BLaER1 treated with 17β-estradiol and CSF1 and Interleukin-3, amounts not matched to agents 10 nM and 100 nM (cell line): Measurements from ENCODE around the gene ASIC2.
A peak's percentile ranks its signal among the peaks of the same experiment; 100 is the strongest.

Source experiments
- H3K27ac ChIP-seq, 11 experiments: shearing (Covaris generic); formaldehyde crosslinking; 2 replicates each; pipeline ENCODE4 v1.8.1; 2022
- H3K27me3 ChIP-seq, 11 experiments: shearing (Covaris generic); formaldehyde crosslinking; 2 replicates each; pipeline ENCODE4 v1.8.1; 2022
- H3K36me3 ChIP-seq, 11 experiments: shearing (Covaris generic); formaldehyde crosslinking; 2 replicates each; pipeline ENCODE4 v1.8.1; 2022
- H3K4me1 ChIP-seq, 10 experiments: shearing (Covaris generic); formaldehyde crosslinking; 2 replicates each; pipeline ENCODE4 v1.8.1; 2022
- H3K4me2 ChIP-seq, 11 experiments: shearing (Covaris generic); formaldehyde crosslinking; 2 replicates each; pipeline ENCODE4 v1.8.1; 2022
- H3K4me3 ChIP-seq, 10 experiments: shearing (Covaris generic); formaldehyde crosslinking; 2 replicates each; pipeline ENCODE4 v1.8.1; 2022
- H3K9ac ChIP-seq, 11 experiments: shearing (Covaris generic); formaldehyde crosslinking; 2 replicates each; pipeline ENCODE4 v1.8.1; 2022
- H3K9me3 ChIP-seq, 11 experiments: shearing (Covaris generic); formaldehyde crosslinking; replicated peaks in 1 of 11; 2 replicates each; pipeline ENCODE4 v1.8.1; 2022
- H4K20me1 ChIP-seq, 11 experiments: shearing (Covaris generic); formaldehyde crosslinking; 2 replicates each; pipeline ENCODE4 v1.8.1; 2022
- Cebpa-rat ChIP-seq, 11 experiments: shearing (Covaris generic); IDR thresholded peaks; 2 replicates each; pipeline ENCODE4 v1.8.1; 2022

The ASIC2 gene

DNA sequence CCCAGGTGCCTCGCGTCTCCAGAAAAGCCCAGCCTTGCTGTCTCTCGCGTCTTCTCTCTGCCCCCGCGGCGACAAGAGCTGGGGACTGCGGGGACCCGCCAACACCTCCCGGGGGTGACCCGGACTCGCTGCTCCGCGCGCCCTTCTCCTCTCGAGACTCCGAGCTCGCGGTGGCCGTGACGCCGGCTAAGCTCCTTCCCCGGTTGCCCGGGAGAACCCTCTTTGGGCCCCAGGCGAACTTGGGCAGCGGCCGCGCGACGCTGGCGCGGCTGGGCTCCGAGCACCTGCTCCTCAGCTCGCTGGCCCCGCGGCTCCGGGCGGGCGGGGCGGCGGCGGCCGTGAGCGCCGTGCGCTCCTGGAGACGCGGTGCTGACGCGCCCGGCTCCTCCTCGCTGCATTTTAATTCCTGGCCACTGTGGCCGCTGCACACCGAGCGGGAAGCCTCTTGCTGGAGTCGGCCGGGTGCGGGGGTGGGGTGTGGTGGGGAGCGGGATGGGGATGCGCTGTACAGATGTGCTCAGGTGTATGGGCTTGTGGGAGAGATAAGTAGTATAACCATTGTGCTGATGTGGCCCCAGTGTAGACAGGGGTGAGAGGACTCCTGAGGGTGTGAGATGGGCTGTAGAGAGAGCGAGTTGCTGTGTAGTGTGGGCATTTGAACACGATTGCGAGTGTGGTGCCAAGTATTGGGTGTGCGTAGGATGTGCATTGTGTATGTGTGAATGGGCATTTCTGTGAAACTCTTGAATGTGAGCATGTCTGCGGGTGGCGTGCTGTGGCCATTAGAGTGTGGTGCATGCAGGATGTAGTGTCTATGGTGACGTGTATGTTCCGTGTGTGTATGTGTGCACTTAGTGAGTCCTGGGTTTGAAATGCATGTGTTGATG is at the start of gene ASIC2:
ASIC2 (minus strand) TSS at position 315 of the 887 bp plus-strand sequence.
- Histone ChIP-seq H3K36me3 (no peaks in the 10 kb centered on the region; a peak in 1 of 22 replicates), H3K4me2 (peak within 1 kb of the TSS; percentile 93 to 100 (median 99)), H3K27me3 (peaks cover 0 to 44% (median 0%) of the 10 kb centered on the region in 11 experiments; a peak in 6 of 22 replicates), H3K27ac (peak within 1 kb of the TSS in 9 of 11 experiments; percentile 36 to 89 (median 81); a peak in 17 of 22 replicates), H3K9ac (peak within 1 kb of the TSS; percentile 45 to 92 (median 78); a peak in 21 of 22 replicates), H3K9me3 (no peaks in the 10 kb centered on the region), H3K4me3 (peak within 1 kb of the TSS; percentile 66 to 85 (median 78)), H3K4me1 (peaks cover 8 to 79% (median 63%) of the 10 kb centered on the region in 10 experiments; a peak in 19 of 20 replicates), H4K20me1 (peaks cover 0 to 9% (median 0%) of the 10 kb centered on the region in 11 experiments; a peak in 5 of 22 replicates)
- TF ChIP-seq Cebpa-rat (IDR thresholded peaks at IDR 0.05) = no peak

DNA sequence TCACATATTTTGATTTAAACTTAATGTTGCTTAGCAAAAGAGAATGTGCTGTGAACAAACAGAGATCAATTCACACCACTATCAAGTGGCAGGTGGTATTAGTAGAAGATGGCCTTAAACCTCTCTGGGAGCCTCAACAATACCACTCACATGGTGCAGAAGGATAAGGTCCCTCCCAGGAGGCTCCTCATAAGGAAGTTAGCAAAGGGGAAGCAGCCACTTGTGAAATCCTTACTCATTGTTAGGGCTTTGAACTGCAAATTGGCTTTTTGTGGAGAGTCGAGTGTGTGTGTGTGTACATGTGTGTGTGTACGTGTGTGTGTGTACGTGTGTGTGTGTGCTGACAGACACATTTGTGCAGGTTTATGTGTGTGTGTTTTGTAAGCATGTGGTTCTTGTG is 48.9 kb upstream of the ASIC2 start:
- Histone ChIP-seq H3K4me3 (no peak overlapping the region), H4K20me1 (no peaks in the 10 kb centered on the region), H3K36me3 (no peaks in the 10 kb centered on the region), H3K4me1 (peaks cover 11 to 14% (median 13%) of the 10 kb centered on the region in 10 experiments), H3K9ac (no peak overlapping the region), H3K27ac (peak overlapping the region in 4 of 11 experiments; percentile 25 to 51 (median 41); a peak in 7 of 22 replicates), H3K4me2 (peak overlapping the region; percentile 19 to 58 (median 37); a peak in 19 of 22 replicates), H3K9me3 (no peaks in the 10 kb centered on the region), H3K27me3 (no peaks in the 10 kb centered on the region)
- peak in 3 of 11 experiments; percentile 15 to 51 (median 26); a peak in 3 of 22 replicates for TF ChIP-seq Cebpa-rat (IDR thresholded peaks at IDR 0.05)

DNA sequence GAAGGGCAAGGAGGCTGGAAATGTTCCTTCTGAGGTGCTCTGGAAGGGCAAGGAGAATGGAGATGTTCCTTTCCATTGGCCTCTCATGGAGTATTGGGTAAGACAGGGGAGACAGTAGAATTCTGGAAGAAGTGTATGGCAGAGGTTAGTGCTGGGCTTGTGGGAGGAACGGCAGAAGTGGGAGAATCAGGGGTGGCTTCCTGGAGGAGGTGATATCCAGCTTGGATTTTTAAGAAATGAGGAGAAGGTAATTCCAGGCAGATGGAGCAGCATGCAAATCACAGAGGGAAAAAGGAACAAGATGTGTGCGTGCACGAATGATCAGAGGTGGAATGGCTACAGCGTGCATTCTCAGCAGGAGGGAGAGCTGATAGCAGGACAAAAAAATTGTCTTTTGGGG is 45.1 kb upstream of the ASIC2 start:
- Histone ChIP-seq H3K9me3 (no peaks in the 10 kb centered on the region), H3K27ac (no peak overlapping the region), H3K4me1 (peaks cover 11 to 14% (median 13%) of the 10 kb centered on the region in 10 experiments), H3K36me3 (no peaks in the 10 kb centered on the region), H3K4me2 (no peak overlapping the region), H3K9ac (no peak overlapping the region), H3K4me3 (no peak overlapping the region), H3K27me3 (no peaks in the 10 kb centered on the region), H4K20me1 (no peaks in the 10 kb centered on the region)
- no peak for TF ChIP-seq Cebpa-rat (IDR thresholded peaks at IDR 0.05)

DNA sequence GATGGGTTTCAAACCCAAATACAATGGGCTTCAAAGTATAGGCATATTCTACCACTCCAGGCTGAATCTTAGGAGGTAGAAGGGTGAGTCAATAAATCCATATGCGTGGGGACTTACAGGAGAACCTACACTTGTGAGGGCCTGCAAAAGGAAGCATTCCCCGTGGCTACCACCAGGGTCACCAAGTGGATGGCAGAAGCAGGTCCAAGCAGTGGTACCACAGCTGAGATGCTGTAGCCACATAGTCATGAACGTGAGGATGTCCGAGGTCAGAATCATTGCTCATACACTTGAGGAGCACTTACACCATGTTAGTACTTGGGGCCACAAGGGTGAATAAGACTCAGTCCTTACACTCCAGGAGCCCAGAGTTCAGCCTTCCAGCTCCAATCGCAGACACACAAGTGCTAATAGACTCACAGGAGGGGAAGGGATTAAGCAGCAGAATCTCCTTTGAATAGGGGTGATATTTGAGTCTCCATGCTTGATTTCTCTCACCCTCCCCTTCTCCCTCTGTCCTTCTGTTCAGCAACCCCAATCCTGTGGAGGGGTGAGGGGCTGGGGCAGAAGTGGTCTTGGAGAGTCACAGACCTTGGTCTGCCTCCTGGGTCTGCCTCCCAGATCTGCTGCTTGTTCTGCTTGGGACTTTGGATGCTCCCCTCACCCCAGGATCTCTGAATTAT is 42.5 kb upstream of the ASIC2 start:
- Histone ChIP-seq H3K36me3 (no peaks in the 10 kb centered on the region), H3K4me2 (no peak overlapping the region), H3K27ac (no peak overlapping the region), H3K27me3 (no peaks in the 10 kb centered on the region), H3K9ac (no peak overlapping the region), H4K20me1 (no peaks in the 10 kb centered on the region), H3K9me3 (no peaks in the 10 kb centered on the region), H3K4me3 (no peak overlapping the region), H3K4me1 (no peaks in the 10 kb centered on the region)
- TF ChIP-seq Cebpa-rat (IDR thresholded peaks at IDR 0.05) = no peak

DNA sequence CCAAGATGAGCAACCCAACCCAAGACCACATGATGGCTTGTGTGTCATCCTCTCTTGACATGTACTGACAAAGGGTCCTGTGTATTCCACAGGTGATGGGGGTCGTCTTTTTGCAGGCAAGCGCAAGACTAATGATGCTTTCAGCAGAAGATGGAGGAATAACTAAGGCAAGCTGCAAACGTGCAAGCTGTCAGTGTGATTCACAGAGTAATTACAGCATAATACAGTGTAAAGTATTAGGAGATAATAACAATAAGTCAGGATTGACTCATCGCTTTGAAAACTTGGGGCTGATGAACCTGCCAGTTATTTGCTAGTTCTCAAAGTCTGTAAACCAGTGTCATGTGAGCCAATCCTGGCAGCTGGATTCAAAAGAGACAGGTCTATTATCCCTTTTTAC is 41.6 kb upstream of the ASIC2 start:
- no peaks in the 10 kb centered on the region for H3K9me3 ChIP-seq
- H3K4me2 ChIP-seq = no peak overlapping the region
- H3K4me3 ChIP-seq = no peak overlapping the region
- H3K4me1 ChIP-seq = no peaks in the 10 kb centered on the region
- H3K36me3 ChIP-seq = no peaks in the 10 kb centered on the region
- H3K27ac ChIP-seq = no peak overlapping the region
- no peak for TF ChIP-seq Cebpa-rat (IDR thresholded peaks at IDR 0.05)
- H3K27me3 ChIP-seq = no peaks in the 10 kb centered on the region
- H3K9ac ChIP-seq = no peak overlapping the region
- H4K20me1 ChIP-seq = no peaks in the 10 kb centered on the region

DNA sequence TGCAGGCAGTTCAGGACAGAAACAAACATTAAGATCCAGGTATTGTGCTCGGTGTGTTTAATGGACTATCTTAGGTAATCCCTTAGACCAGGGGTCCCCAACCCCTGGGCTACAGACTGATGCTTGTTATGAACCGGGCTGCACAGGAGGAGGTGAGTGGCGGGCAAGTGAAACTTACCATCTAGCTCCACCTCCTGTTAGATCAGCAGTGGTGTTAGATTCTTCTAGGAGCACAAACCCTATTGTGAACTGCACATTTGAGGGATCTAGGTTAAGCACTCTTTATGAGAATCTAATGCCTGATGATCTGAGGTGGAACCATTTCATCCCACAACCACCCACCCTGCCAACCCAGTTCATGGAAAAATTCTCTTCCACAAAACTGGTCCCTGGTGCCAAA is 37.8 kb upstream of the ASIC2 start:
- TF ChIP-seq Cebpa-rat (IDR thresholded peaks at IDR 0.05) = no peak
- Histone ChIP-seq H3K9me3 (no peaks in the 10 kb centered on the region), H4K20me1 (no peaks in the 10 kb centered on the region), H3K36me3 (no peaks in the 10 kb centered on the region), H3K4me1 (no peaks in the 10 kb centered on the region), H3K4me3 (no peak overlapping the region), H3K9ac (no peak overlapping the region), H3K27me3 (no peaks in the 10 kb centered on the region), H3K27ac (no peak overlapping the region), H3K4me2 (no peak overlapping the region)

DNA sequence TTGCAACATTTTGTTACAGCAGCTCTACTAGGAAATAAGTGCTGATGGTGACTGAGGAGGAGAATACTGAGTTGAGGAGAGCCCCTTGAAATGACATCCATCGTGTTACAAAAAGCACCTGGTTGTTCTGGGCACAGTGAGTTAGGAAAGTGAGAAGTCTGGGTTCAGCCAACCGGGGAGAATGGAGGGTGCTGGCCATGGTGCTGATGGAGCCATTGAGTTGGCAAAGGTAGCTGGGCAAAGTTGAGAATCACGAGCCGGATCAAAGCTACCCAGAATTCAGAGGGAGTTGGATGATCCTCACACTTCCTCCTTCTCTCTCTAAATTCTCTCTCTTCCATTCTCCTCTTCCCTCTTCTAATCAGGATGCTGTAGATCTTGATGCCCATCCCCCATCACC is 35.0 kb upstream of the ASIC2 start:
- Histone ChIP-seq H3K9ac (no peak overlapping the region), H3K4me2 (no peak overlapping the region), H3K27me3 (no peaks in the 10 kb centered on the region), H3K4me3 (no peak overlapping the region), H3K27ac (no peak overlapping the region), H4K20me1 (no peaks in the 10 kb centered on the region), H3K36me3 (no peaks in the 10 kb centered on the region), H3K9me3 (no peaks in the 10 kb centered on the region), H3K4me1 (no peaks in the 10 kb centered on the region)
- no peak for TF ChIP-seq Cebpa-rat (IDR thresholded peaks at IDR 0.05)

DNA sequence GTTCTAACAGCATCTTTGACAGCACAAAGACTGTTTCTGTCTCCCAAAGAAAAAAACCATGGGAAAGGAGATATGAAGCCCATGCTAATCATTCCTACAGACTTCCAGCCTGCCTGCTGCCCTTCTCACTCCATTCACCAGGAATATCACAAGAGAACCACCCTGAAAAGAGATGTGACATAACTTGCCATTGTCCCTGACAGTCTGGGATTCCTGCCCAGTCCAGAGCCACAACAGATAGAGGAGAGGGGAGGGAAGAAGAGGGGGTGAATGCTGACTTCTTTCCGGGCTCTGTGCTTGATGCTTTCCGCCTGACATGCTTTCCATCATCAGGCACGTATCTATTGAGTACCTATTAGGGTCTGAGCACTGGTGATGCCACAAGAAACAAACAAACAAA is 31.6 kb upstream of the ASIC2 start:
- no peaks in the 10 kb centered on the region for H3K9me3 ChIP-seq
- H3K4me3 ChIP-seq = no peak overlapping the region
- H3K4me2 ChIP-seq = no peak overlapping the region
- no peaks in the 10 kb centered on the region; a peak in 1 of 22 replicates for H4K20me1 ChIP-seq
- H3K9ac ChIP-seq = no peak overlapping the region
- no peaks in the 10 kb centered on the region for H3K27me3 ChIP-seq
- no peaks in the 10 kb centered on the region for H3K36me3 ChIP-seq
- no peak overlapping the region for H3K27ac ChIP-seq
- no peak for TF ChIP-seq Cebpa-rat (IDR thresholded peaks at IDR 0.05)
- no peaks in the 10 kb centered on the region for H3K4me1 ChIP-seq

DNA sequence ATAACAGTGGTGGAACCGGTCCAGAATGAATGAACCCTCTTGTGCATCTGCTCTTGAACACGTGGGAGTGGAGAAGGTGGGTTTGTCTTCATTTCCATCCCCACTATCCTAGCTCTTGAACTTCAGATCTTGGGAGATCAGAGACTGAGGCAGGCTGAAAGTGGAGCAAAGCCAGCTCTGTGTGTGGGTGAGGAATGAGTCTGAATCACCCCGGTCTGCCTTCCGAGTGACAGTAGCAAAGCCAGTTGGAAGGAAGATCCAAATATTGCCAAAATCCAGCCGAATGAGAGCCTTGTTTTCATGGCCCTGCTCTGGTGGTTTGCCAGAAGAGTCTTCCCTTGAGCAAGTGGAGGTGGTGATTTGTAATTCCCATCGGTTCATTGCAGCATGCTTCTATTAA is 29.0 kb upstream of the ASIC2 start:
- H3K9ac ChIP-seq = no peak overlapping the region
- TF ChIP-seq Cebpa-rat (IDR thresholded peaks at IDR 0.05) = no peak
- no peaks in the 10 kb centered on the region; a peak in 1 of 22 replicates for H4K20me1 ChIP-seq
- no peaks in the 10 kb centered on the region for H3K27me3 ChIP-seq
- H3K27ac ChIP-seq = no peak overlapping the region
- no peaks in the 10 kb centered on the region for H3K9me3 ChIP-seq
- no peak overlapping the region for H3K4me2 ChIP-seq
- peaks cover 0 to 4% (median 0%) of the 10 kb centered on the region in 10 experiments; a peak in 1 of 20 replicates for H3K4me1 ChIP-seq
- H3K4me3 ChIP-seq = no peak overlapping the region
- no peaks in the 10 kb centered on the region for H3K36me3 ChIP-seq
